ENCODE data around the gene PDSS1.
"Not testable (repeated sequence)": the region's sequence is repeated elsewhere in the genome, so short reads cannot be mapped to it uniquely, and the experiment has no call there.

PDSS1 gene

GRCh38 chr10:26738301-26738911 is 40.9 kb downstream of the PDSS1 start:
- no peak for FAIRE-seq

DNA sequence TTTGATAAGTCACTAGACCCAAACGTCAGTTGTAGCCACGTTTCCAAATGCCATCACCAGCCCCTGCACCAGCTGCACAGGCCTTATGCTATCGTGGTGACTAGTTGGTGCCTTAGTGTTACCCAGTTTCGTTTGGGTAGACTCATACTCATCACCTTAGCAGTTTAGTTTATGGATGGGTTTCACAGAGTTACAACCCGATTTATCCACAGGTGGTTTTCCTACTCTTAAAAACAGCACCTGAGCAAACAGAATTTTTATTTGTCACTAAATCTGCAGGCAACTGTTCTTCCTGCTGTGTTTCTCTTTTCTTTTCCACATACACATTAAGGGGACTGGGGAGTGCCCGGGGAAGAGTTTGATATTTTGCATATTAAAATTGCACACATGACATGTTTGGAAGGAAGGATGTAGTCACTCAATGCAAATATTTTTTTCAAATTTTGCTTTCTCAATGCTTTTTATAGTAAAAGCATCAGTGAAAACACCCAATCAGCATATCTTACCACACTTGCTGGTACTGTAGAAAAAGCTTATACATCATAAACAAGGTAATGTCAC is 41.6 kb downstream of the PDSS1 start:
- no peak for FAIRE-seq

More at GRCh38 chr10:26738301-26738911, 40.9 kb downstream of the PDSS1 start:
- DNase-seq (ENCODE audit: low spot score): no peak

DNA sequence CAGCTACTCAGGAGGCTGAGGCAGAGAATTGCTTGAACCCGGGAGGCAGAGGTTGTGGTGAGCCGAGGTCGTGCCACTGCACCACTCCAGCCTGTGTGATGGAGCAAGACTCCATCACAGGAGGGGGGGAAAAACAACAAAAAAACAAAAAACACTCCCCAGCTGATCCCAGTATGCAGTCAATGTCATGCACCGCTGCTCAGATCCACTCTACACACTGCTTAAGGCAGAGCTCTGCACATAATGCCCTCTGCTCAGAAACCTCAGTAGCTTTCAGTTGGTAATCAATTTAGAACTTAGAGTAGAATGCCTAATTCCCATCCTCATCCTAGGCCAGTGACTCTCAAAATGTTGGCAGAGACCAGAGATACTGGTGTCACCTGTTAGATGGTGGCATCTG is 43.9 kb downstream of the PDSS1 start:
- DNase-seq (ENCODE audit: low spot score) (no peak), FAIRE-seq (no peak)

More for the DNA sequence above, 41.6 kb downstream of the PDSS1 start:
- no peak for DNase-seq (ENCODE audit: low spot score)

GRCh38 chr10:26743091-26743490 is 45.6 kb downstream of the PDSS1 start:
- DNase-seq (ENCODE audit: low spot score): peak; percentile 17
- no peak for FAIRE-seq

- no peak for FAIRE-seq
- DNase-seq (ENCODE audit: low spot score): no peak
Measured at GRCh38 chr10:26743841-26744240, 46.3 kb downstream of the PDSS1 start.

- FAIRE-seq (no peak), DNase-seq (ENCODE audit: low spot score) (no peak)
Measured at GRCh38 chr10:26746061-26746460, 48.6 kb downstream of the PDSS1 start.

DNA sequence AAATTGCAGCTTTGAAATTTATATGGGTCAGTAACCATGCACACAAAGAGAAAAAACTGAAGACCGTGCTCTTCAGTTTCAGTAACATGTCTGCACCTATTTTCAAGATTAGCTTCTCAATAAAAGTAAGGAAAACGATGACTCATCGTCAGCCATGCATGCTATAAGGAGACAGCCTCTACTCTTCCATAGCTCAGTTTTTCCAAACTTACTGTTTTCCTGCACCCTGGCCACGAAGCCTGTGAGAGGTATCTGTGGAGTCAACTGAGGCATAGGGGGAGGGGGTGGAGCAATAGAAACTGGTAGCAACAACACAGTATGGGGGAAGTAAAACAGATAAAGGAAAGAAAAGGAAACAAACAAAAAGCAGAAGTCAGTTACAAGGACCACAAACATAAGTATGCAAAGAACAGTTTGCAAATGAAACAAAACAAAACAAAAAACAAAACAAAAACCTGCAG is 58.0 kb downstream of the PDSS1 start:
- FAIRE-seq: peak; percentile 91
- peak; percentile 66 for DNase-seq (ENCODE audit: low spot score)

DNA sequence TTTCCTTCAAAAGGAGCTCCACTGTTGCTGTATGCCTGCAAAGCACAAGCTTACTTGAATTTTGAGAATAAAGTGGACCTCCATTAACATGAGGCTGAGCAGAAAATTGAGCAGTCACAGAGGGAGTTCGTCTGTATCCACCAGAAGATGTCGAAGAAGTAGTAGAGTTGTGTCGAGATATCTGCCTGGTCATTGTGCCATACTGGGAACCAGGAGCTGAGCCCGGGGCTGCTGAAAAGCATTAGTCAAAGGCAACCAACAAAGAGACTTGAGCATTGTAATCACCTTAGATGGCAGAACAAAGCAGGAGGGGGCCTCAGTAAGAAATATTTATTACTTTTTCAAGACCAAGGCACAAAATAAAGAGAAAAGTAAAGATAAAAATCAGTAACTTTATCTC is 61.5 kb downstream of the PDSS1 start:
- DNase-seq (ENCODE audit: low spot score): no peak
- no peak for FAIRE-seq

GRCh38 chr10:26765549-26765948 is 68.0 kb downstream of the PDSS1 start:
- DNase-seq (ENCODE audit: low spot score) (no peak), FAIRE-seq (no peak)

GRCh38 chr10:26770069-26770468 is 72.6 kb downstream of the PDSS1 start:
- DNase-seq (ENCODE audit: low spot score) (no peak), FAIRE-seq (no peak)

DNA sequence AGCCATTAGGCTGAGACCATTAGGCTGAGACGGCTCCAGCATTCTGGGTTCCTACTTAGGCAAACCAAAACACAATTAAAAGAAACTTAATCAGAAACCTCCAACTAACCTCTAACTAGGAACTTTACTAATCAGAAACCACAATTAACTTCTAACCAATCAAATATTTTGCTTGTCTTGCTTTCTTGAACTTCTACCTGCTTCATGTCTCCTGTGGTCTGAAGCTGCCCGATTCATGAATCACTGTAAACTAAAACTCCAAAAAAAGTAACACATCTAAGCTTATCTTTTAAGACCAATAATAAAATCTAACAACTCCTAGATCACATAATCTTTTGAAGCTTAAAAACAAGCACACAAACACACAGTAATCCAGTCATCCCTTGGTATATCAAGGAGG is 76.1 kb downstream of the PDSS1 start:
- DNase-seq (ENCODE audit: low spot score): no peak
- FAIRE-seq: no peak

GRCh38 chr10:26776258-26776657 is 78.8 kb downstream of the PDSS1 start:
- FAIRE-seq: no peak
- DNase-seq (ENCODE audit: low spot score): no peak

DNA sequence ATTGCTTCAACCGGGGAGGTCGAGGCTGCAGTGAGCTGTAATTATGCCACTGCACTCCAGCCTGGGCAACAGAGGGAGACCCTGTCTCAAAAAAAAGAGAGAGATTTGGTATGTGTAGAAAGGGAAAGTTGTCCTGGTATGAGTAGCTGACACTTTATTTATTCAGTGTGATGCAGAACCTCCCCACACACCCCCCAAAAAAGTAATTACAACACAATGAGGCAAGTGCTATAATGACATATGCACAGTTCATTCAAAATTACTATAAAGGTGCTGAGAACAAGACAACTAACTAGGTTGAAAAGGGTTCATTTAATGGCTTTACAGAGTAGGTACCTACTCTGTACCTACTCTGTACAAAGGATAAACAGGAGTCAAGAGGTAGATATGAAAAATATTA is 80.2 kb downstream of the PDSS1 start:
- DNase-seq (ENCODE audit: low spot score) (no peak), FAIRE-seq (no peak)

GRCh38 chr10:26779176-26779860 is 81.8 kb downstream of the PDSS1 start:
- DNase-seq (ENCODE audit: low spot score) (no peak), FAIRE-seq (no peak)

- FAIRE-seq (no peak), DNase-seq (ENCODE audit: low spot score) (no peak)
Measured at GRCh38 chr10:26780106-26780792, 82.7 kb downstream of the PDSS1 start.

DNA sequence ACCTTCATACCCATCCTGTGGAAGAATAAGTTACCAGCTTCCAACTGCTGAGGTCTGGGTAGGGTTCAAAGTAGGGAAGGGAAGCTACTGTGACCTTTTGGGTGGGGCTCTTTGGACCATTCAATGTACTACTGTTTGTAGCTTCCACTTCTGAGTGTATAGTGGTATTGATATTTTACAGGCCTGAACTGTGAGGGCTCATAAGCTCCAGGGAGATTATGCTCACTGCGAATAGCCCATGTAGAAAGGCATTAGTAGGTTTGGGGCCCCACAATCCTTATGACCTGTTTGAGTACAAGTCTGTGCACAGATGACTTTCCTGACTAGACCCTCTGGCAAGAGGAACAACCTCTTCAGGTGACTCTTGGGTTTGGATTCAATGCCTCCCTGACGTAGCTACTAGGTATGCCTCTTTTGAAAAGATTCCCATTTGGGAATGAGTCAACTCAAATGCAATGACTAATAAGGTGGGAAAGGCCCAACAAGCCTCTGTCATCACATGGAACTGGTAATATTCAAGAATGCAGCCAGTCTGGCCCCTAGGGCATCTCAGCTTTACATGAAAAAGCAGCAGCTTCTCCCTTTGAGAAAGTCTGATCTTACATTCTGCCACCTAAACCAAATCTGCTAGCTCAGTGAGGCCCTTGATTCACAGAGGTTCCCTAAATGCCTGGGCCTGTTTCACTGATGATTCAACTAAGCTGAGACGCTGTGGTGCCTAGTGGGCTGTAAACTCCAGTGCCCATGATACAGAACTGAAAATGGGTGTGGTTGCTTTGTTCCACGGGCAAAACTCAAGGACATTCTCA is 83.5 kb downstream of the PDSS1 start:
- peak; percentile 88 for FAIRE-seq
- DNase-seq (ENCODE audit: low spot score): peak; percentile 85

- no peak for FAIRE-seq
- DNase-seq (ENCODE audit: low spot score): peak; percentile 14
Measured at GRCh38 chr10:26781797-26782196, 84.3 kb downstream of the PDSS1 start.

GRCh38 chr10:26787362-26787761 is 89.9 kb downstream of the PDSS1 start:
- DNase-seq (ENCODE audit: low spot score) (no peak), FAIRE-seq (no peak)

- not testable (repeated sequence) for FAIRE-seq; DNase-seq (ENCODE audit: low spot score)
Measured at GRCh38 chr10:26789779-26790178, 92.3 kb downstream of the PDSS1 start.

- DNase-seq (ENCODE audit: low spot score): no peak
- FAIRE-seq: no peak
Measured at GRCh38 chr10:26790221-26790995, 92.9 kb downstream of the PDSS1 start.
